ENCODE results near the gene ORMDL2. TPM values are rescaled to one million over a fixed set of nuclear protein-coding genes. Genes with fewer than 3 reads are reported as not detected.

ORMDL2 gene
- total and polyA plus RNA-seq, 2 donors (not counting 3 experiments of a cell fraction or from before 2014, with no cell fraction given), result 55.0 to 70.4 TPM

DNA sequence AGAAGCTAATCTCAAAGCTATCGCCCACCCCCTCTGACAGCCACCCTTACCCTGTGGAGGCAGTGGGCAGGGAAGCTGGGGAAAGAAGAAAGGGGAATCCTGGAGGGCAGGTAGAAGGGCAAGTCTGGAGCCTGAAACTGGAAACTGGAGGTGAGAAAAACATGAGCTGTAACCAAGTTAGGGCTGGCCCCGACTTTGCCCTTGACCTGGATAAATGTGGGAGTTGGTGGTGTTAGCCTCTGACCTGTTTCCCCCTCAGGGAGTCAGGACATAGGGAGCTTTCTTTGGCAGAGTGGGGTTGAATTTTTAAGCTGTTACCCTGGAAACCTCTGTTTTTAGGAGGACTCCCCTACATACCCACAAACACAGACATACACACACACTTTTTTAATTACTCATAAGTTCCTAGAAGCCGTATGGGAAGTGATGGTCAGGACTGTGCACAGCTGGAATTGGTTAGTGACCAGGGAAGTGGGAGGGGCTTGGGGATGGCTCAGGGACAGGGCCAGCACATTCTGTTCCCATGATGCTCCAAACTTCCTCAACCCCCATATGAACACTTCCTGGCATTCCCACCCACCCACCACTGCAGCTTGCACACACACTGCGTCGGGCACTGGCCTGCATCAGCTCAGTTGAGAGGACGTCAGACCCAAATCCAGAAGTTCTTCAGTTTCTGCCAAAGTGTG, 29.9 kb downstream of the ORMDL2 start:
- peak overlapping the region; percentile 29 for H2AFZ ChIP-seq (ENCODE audit: low read depth, low read length)
- no peaks in the 10 kb centered on the region for H3K79me2 ChIP-seq (ENCODE audit: control insufficient read depth, insufficient read depth, low read length)
- intact Hi-C loops (cut with micrococcal nuclease), result loop anchor here (1.0 kb wide), 2 partner anchors 18 to 80 kb away; partner anchors contain the start of genes DNAJC14 and PYM1
- H3K36me3 ChIP-seq (ENCODE audit: control insufficient read depth in 2 of 2, extremely low read depth in 1 of 2, insufficient read depth in 2 of 2, low read length in 2 of 2), result no peaks in the 10 kb centered on the region
- POLR2A ChIA-PET, result interaction anchor here (0.6 to 2.1 kb wide), 6 partner anchors 9 to 79 kb away, joined by 3 to 25 read pairs (median 4); partner anchors contain the start of gene DNAJC14
- H4K20me1 ChIP-seq (replicated peaks; ENCODE audit: control insufficient read depth, extremely low read depth, insufficient read depth, low read length), result no peaks in the 10 kb centered on the region
- peak overlapping the region; percentile 52 for H3K4me2 ChIP-seq (ENCODE audit: insufficient read depth, low read length)
- H3K27me3 ChIP-seq (ENCODE audit: control insufficient read depth in 2 of 2, insufficient read depth in 2 of 2, low read length in 2 of 2), result no peaks in the 10 kb centered on the region
- TF ChIP-seq, protein P1, sequence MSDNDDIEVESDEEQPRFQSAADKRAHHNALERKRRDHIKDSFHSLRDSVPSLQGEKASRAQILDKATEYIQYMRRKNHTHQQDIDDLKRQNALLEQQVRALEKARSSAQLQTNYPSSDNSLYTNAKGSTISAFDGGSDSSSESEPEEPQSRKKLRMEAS (IDR thresholded peaks at IDR 0.05; ENCODE audit: insufficient read depth, insufficient read length), result no peak
- TF ChIP-seq JUN (IDR thresholded peaks at IDR 0.05; ENCODE audit: borderline replicate concordance, insufficient read depth, insufficient read length, low read depth) (peak; percentile 76), POLR2AphosphoS5 (IDR thresholded peaks at IDR 0.05; ENCODE audit: insufficient read depth, low read depth, low read length) (peak; percentile 84), MYC (IDR thresholded peaks at IDR 0.05; ENCODE audit: low read depth, low read length) (no peak), FOS (IDR thresholded peaks at IDR 0.05; ENCODE audit: borderline replicate concordance, insufficient read depth, low read length) (peak; percentile 46), POLR2A (IDR thresholded peaks at IDR 0.05; ENCODE audit: low read depth, low read length) (peak; percentile 78)
- TF ChIP-seq, protein P2, sequence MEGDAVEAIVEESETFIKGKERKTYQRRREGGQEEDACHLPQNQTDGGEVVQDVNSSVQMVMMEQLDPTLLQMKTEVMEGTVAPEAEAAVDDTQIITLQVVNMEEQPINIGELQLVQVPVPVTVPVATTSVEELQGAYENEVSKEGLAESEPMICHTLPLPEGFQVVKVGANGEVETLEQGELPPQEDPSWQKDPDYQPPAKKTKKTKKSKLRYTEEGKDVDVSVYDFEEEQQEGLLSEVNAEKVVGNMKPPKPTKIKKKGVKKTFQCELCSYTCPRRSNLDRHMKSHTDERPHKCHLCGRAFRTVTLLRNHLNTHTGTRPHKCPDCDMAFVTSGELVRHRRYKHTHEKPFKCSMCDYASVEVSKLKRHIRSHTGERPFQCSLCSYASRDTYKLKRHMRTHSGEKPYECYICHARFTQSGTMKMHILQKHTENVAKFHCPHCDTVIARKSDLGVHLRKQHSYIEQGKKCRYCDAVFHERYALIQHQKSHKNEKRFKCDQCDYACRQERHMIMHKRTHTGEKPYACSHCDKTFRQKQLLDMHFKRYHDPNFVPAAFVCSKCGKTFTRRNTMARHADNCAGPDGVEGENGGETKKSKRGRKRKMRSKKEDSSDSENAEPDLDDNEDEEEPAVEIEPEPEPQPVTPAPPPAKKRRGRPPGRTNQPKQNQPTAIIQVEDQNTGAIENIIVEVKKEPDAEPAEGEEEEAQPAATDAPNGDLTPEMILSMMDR (IDR thresholded peaks at IDR 0.05; ENCODE audit: extremely low read depth in 1 of 2, insufficient read depth in 1 of 2, low read depth in 1 of 2, low read length in 2 of 2), result no peak
- H3K4me1 ChIP-seq (ENCODE audit: control insufficient read depth, extremely low read depth, insufficient read depth, low read length), result peaks cover 18% of the 10 kb centered on the region
- peak overlapping the region; percentile 79 for H3K9ac ChIP-seq (replicated peaks; ENCODE audit: extremely low read depth, insufficient read depth, low read length)
- CTCF ChIA-PET, result interaction anchor here (0.8 to 3.8 kb wide), 7 partner anchors 12 to 238 kb away, joined by 3 to 23 read pairs (median 4); partner anchors contain the start of genes DNAJC14, ORMDL2 and SARNP
- H3K27ac ChIP-seq (ENCODE audit: insufficient read depth, low read depth, low read length), result peak overlapping the region; percentile 99
- BruUV-seq (replicated peaks), result TSS peak; percentile 97
- H3K9me1 ChIP-seq (replicated peaks; ENCODE audit: control insufficient read depth, extremely low read depth, insufficient read depth, low read length), result no peaks in the 10 kb centered on the region
- peak; percentile 94 for DNase-seq (ENCODE audit: low read depth, low spot score)
- H3K4me3 ChIP-seq (replicated peaks in 1 of 3; ENCODE audit: insufficient read depth in 1 of 3, low read depth in 1 of 3, low read length in 3 of 3), result no peak overlapping the region
- dilution Hi-C loops (cut with MboI; ENCODE audit: extremely low pct_ligation_motif_present, low sequenced_read_pairs), result no loop called here
- peak; percentile 100 for FAIRE-seq
- H3K9me3 ChIP-seq (replicated peaks; ENCODE audit: control insufficient read depth, insufficient read depth, low read length), result no peaks in the 10 kb centered on the region
